GM12878 (cell line): ENCODE data around the gene WTAP. TPM values are rescaled to one million over a fixed set of nuclear protein-coding genes. Genes with fewer than 3 reads are reported as not detected.

Experiments used
- CEBPZ ChIP-seq: fragments of 150-350 bp; IDR thresholded peaks from 2 replicates; pipeline ENCODE4 v1.6.1; 2016; ENCODE audit warnings: low read depth, low read length
- CHD2 ChIP-seq: IDR thresholded peaks from 2 replicates; pipeline ENCODE4 v1.6.1; 2011; ENCODE audit warnings: low read depth, low read length, improper control_type of control experiment, borderline replicate concordance
- EP300 ChIP-seq, 2 experiments: fragments of 150-350 bp in 1 of 2; IDR thresholded peaks; 2 replicates each; pipeline ENCODE4 v1.6.1; 2011 to 2012; ENCODE audit warnings: low read depth in 2 of 2, low read length in 2 of 2, borderline replicate concordance in 1 of 2, improper control_type of control experiment in 1 of 2, inconsistent platforms in 1 of 2; ENCODE audit not compliant: control insufficient read depth in 1 of 2
- GATAD2B ChIP-seq: fragments of 450-650 bp; conservative IDR thresholded peaks from 2 replicates; pipeline ENCODE4 v1.6.1; 2017; ENCODE audit warnings: low read depth, mild to moderate bottlenecking, moderate library complexity
- HSF1 ChIP-seq: fragments of 150-350 bp; IDR thresholded peaks from 2 replicates; pipeline ENCODE4 v1.6.1; 2014; ENCODE audit warnings: mild to moderate bottlenecking, low read depth, low read length
- KLF5 ChIP-seq: fragments of 450-650 bp; IDR thresholded peaks from 2 replicates; pipeline ENCODE4 v1.6.1; 2014; ENCODE audit warnings: mild to moderate bottlenecking; ENCODE audit not compliant: partially characterized antibody
- MEF2A ChIP-seq: IDR thresholded peaks from 2 replicates; pipeline ENCODE4 v1.6.1; 2011; ENCODE audit warnings: low read depth, mild to moderate bottlenecking, low read length, moderate library complexity; ENCODE audit not compliant: insufficient read depth
- NFXL1 ChIP-seq: fragments of 450-650 bp; IDR thresholded peaks from 2 replicates; pipeline ENCODE4 v1.6.1; 2017; ENCODE audit warnings: antibody characterized with exemption, mild to moderate bottlenecking, borderline replicate concordance
- NR2C2 ChIP-seq: IDR thresholded peaks from 2 replicates; pipeline ENCODE4 v1.6.1; 2011; ENCODE audit warnings: borderline replicate concordance, low read depth; ENCODE audit not compliant: control insufficient read depth, insufficient read length
- NRF1 ChIP-seq: conservative IDR thresholded peaks from 2 replicates; pipeline ENCODE4 v1.6.1; 2011; ENCODE audit warnings: mild to moderate bottlenecking, low read depth, low read length, improper control_type of control experiment
- PAX5 ChIP-seq: IDR thresholded peaks from 2 replicates; pipeline ENCODE4 v1.6.1; 2011; ENCODE audit warnings: low read depth, low read length, borderline replicate concordance
- POLR2A ChIP-seq: IDR thresholded peaks from 2 replicates; pipeline ENCODE4 v1.6.1; 2011; ENCODE audit warnings: low read depth, mild to moderate bottlenecking, low read length
- SMAD1 ChIP-seq: fragments of 450-650 bp; IDR thresholded peaks from 2 replicates; pipeline ENCODE4 v1.6.1; 2018; ENCODE audit warnings: mild to moderate bottlenecking, low read depth; ENCODE audit not compliant: partially characterized antibody
- SMC3 ChIP-seq: IDR thresholded peaks from 2 replicates; pipeline ENCODE4 v1.6.1; 2011; ENCODE audit warnings: low read length, improper control_type of control experiment, borderline replicate concordance
- SUPT20H ChIP-seq: IDR thresholded peaks from 2 replicates; pipeline ENCODE4 v1.6.1; 2011; ENCODE audit warnings: low read depth, mild to moderate bottlenecking, low read length, moderate library complexity, borderline replicate concordance; ENCODE audit not compliant: control insufficient read depth
- TAF1 ChIP-seq: IDR thresholded peaks from 2 replicates; pipeline ENCODE4 v1.6.1; 2011; ENCODE audit warnings: mild to moderate bottlenecking, low read depth, low read length, borderline replicate concordance
- TBL1XR1 ChIP-seq: IDR thresholded peaks from 2 replicates; pipeline ENCODE4 v1.6.1; 2012; ENCODE audit warnings: low read depth, low read length, improper control_type of control experiment
- ZBTB33 ChIP-seq: fragments of 450-650 bp; IDR thresholded peaks from 2 replicates; pipeline ENCODE4 v1.6.1; 2017; ENCODE audit warnings: mild to moderate bottlenecking
- ZNF217 ChIP-seq: fragments of 450-650 bp; IDR thresholded peaks from 2 replicates; pipeline ENCODE4 v1.6.1; 2017; ENCODE audit warnings: antibody characterized with exemption, mild to moderate bottlenecking
- polyA plus RNA-seq, 11 experiments: library from polyadenylated mRNA; depleted of rRNA in 4 of 11; unstranded in 6 of 11; stranded (reverse) in 5 of 11; fragments of >200 nt; fragmentation: Nextera tagmentation in 4 of 11; fragmentation: Illumina TruSeq in 1 of 11; extraction: Ambion mirVana in 4 of 11; extraction: Trizol in 1 of 11; gene quantifications; 1 replicate in 1 of 11; 2 replicates in 10 of 11; pipeline versions ENCODE4 v1.2.1 to v1.2.3, GENCODE V29; 2011 to 2016; ENCODE audit warnings: inconsistent platforms in 2 of 11, missing spikeins in 2 of 11, low read depth in 1 of 11
- total RNA-seq, 4 experiments: library from RNA; depleted of rRNA in 3 of 4; stranded (reverse); fragments of >200 nt in 3 of 4; fragmentation: Illumina TruSeq in 1 of 4; extraction: Trizol in 1 of 4; gene quantifications; 2 replicates each; pipeline versions ENCODE4 v1.2.1 to v1.2.3, GENCODE V29; 2013 to 2021
- TF ChIP-seq, protein P1 (sequence below): fragments of 450-650 bp; IDR thresholded peaks from 2 replicates; pipeline ENCODE4 v1.6.1; 2017; ENCODE audit warnings: antibody characterized with exemption, mild to moderate bottlenecking, moderate library complexity

The WTAP gene
- total and polyA plus RNA-seq, 10 of the 15 experiments (the other 5 are each of a cell fraction or from before 2014, with no cell fraction given): 38.7 to 132 (median 83.1) TPM

GRCh38 chr6:159789377-159790148, 62.3 kb downstream of the WTAP start, which contains the start of gene TCP1 (continued):
- TF ChIP-seq CEBPZ (no peak), HSF1 (peak; percentile 100), MEF2A (no peak), KLF5 (peak; percentile 11), GATAD2B (peak; percentile 33; the same call in 1 of the 2 replicates), CHD2 (no peak), NRF1 (peak; percentile 90), ZNF217 (no peak; the same call in 1 of the 2 replicates), TAF1 (peak; percentile 96), TBL1XR1 (no peak; the same call in 1 of the 2 replicates), SMC3 (peak; percentile 5; the same call in 1 of the 2 replicates), POLR2A (peak; percentile 99), SUPT20H (no peak), NFXL1 (no peak), ZBTB33 (no peak), PAX5 (no peak), EP300 (IDR thresholded peaks at IDR 0.05; ENCODE audit: borderline replicate concordance in 1 of 2, control insufficient read depth in 1 of 2, low read depth in 2 of 2, low read length in 2 of 2) (peak in 1 of 2 experiments; percentile 88; a peak in 1 of 4 replicates), SMAD1 (peak; percentile 66), NR2C2 (no peak)
- TF ChIP-seq, protein P1, sequence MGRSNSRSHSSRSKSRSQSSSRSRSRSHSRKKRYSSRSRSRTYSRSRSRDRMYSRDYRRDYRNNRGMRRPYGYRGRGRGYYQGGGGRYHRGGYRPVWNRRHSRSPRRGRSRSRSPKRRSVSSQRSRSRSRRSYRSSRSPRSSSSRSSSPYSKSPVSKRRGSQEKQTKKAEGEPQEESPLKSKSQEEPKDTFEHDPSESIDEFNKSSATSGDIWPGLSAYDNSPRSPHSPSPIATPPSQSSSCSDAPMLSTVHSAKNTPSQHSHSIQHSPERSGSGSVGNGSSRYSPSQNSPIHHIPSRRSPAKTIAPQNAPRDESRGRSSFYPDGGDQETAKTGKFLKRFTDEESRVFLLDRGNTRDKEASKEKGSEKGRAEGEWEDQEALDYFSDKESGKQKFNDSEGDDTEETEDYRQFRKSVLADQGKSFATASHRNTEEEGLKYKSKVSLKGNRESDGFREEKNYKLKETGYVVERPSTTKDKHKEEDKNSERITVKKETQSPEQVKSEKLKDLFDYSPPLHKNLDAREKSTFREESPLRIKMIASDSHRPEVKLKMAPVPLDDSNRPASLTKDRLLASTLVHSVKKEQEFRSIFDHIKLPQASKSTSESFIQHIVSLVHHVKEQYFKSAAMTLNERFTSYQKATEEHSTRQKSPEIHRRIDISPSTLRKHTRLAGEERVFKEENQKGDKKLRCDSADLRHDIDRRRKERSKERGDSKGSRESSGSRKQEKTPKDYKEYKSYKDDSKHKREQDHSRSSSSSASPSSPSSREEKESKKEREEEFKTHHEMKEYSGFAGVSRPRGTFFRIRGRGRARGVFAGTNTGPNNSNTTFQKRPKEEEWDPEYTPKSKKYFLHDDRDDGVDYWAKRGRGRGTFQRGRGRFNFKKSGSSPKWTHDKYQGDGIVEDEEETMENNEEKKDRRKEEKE: no peak
